Stimulated activated CD4-positive, alpha-beta T cell treated with anti-CD3 and anti-CD28 coated beads, Interleukin-2, amount 100 ng/mL, for 4 hours (primary cell): ENCODE measurements around the gene PDE1A.

ENCODE experiments used
- DNase-seq: peaks from one replicate; pipeline ENCODE4 v3.0.0-alpha.2; 2020; ENCODE audit warnings: low read depth

The PDE1A gene

GRCh38 chr2:182426918-182427240, at the start of gene PDE1A:
TSS of gene PDE1A (minus strand) at chr2:182427036.
- DNase-seq = no peak

DNA sequence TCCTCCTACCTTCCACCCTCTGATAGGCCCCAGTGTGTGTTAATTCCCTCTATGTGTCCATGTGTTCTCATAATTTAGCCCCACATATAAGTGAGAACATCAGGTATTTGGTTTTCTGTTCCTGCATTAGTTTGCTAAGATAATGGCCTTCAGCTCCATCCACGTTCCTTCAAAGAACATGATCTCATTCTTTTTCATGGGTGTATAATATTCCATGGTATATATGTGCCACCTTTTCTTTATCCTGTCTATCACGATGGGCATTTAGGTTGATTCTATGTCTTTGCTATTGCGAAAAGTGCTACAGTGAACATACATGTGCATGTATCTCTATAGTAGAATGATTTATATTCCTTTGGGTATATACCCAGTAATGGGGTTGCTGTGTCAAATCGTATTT, 46.8 kb upstream of the PDE1A start:
- no peak for DNase-seq

- no peak for DNase-seq
Observed at GRCh38 chr2:182463760-182464159, 36.9 kb upstream of the PDE1A start.

- DNase-seq = no peak
Observed at GRCh38 chr2:182456784-182457183, 29.9 kb upstream of the PDE1A start.

DNA sequence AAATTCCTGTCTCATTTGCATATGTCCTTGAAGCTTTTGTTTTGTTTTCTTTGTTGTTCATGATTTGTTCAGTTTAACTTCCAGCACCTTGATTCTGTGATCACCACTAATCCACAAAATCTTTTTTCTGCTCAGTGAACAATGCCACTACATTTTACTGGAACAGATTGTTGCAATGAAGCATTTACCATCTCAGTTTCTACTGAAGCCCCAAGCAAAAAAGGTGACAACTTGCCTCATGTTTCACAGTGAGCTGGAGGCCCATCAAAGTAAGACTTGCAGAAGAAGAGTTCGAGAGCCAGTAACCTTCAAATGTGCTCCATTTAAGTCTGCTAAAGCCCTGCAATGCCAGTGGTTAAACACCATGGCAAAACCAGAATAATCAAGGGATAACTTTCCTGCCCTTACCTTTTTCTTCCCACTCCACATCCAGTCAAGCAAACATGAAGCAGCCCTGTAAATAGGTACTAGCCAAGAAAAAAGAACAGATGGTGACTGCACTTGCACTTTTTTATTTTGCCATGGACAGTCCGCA, 25.7 kb upstream of the PDE1A start:
- no peak for DNase-seq

DNA sequence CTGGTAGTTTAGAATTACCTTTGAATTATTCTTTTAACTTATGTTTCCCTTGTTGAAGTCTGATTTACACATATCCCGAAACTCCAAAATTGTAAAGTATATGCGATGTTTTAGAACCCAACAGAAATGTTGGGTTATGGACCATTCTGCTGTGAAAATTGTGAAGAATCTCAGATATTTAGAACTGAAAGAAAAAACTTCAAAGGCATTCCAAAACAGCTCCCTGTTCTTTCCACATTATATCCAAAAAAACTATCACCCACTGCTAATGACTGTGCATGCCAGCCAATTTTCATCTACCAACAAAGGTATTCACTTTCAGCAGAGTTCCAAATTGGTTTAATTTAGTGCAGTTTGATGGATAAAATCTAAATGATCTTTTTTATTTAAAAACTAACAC, 21.5 kb upstream of the PDE1A start:
- no peak for DNase-seq

DNA sequence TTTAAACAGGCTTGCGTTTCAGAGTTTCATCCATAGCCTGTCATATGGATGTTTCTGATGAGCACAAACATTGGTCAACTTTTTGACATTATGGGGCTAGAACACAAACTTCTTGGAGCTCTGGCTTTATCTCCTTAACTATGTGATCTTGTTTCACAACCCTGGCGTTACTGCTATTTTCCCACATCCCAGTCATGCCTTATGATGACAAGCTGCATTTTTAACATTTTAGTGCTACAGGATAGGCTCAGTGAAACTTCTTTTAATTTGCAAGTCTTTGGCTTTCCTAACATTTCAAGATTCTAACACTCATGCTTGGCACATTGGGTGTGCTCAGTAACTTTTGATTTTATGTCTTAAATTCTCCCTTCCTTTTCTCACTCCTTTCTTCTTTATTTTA, 21.0 kb upstream of the PDE1A start:
- DNase-seq = no peak

- DNase-seq = no peak
Observed at GRCh38 chr2:182447163-182447562, 20.3 kb upstream of the PDE1A start.

DNA sequence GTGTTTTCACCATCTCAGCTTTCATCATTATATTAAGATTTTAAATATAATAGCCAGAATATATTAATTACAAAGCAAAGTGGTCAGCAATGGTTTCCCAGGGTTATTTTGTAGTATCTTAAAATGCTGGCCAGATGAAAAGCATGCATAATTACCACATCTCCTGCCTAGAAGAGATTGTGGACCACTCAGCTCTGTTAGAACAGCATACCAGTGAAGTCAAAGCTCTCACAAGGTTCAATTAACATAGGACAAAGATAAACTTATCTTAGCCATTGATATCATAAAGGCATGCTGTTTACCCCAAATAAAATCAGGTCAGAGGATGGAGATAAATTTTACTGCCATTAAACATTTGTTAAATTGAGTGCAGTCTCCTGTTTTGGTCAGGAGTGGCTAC, 19.3 kb upstream of the PDE1A start:
- DNase-seq = no peak

GRCh38 chr2:182445391-182445965, 18.6 kb upstream of the PDE1A start:
- no peak for DNase-seq

- DNase-seq = no peak
Observed at GRCh38 chr2:182444806-182445205, 18.0 kb upstream of the PDE1A start.

GRCh38 chr2:182444170-182444569, 17.3 kb upstream of the PDE1A start:
- DNase-seq = no peak

DNA sequence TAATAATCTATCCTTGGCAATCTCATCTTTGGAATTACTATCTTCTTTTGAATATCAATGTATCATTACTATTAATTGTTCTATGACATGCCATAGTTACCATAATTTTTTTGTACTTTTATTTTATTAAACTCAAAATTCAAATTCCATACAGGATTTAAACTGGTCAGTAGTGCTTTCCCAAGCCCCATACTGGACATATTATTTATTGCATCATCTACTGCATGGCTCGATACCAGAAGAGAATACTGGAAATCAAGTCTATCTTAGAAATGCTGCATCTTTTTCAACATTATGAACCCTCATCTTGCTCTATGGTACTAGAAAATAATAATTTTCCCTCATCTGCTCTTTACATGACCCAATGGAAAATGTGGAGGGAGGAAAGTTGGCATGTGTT, 9.4 kb upstream of the PDE1A start:
- DNase-seq = no peak

- no peak for DNase-seq
Observed at GRCh38 chr2:182435754-182436153, 8.9 kb upstream of the PDE1A start.

- DNase-seq = no peak
Observed at GRCh38 chr2:182432051-182432450, 5.2 kb upstream of the PDE1A start.

DNA sequence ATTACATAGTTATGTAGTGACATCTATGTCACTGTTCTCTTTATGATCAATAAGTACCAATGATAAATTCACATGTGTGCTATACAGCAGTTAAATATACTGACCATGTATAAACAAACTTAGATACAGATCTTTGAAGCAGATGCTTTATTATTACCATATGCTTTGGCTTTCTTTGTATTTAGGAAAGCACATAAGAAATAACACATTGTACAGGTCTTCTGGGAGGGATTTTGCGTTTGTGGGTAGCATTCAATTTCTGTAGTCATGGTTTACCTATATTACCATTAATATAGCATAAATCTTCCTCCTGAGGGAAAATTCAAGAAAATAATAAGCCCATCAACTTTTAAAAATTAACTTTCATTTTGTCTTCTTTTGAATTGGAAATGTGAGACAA, 1.6 kb upstream of the PDE1A start:
- no peak for DNase-seq

- no peak for DNase-seq
Observed at GRCh38 chr2:182426082-182426917, 536 bp downstream of the PDE1A start.

GRCh38 chr2:182422864-182423263, 4.0 kb downstream of the PDE1A start:
- no peak for DNase-seq

GRCh38 chr2:182420669-182421068, 6.2 kb downstream of the PDE1A start:
- no peak for DNase-seq

DNA sequence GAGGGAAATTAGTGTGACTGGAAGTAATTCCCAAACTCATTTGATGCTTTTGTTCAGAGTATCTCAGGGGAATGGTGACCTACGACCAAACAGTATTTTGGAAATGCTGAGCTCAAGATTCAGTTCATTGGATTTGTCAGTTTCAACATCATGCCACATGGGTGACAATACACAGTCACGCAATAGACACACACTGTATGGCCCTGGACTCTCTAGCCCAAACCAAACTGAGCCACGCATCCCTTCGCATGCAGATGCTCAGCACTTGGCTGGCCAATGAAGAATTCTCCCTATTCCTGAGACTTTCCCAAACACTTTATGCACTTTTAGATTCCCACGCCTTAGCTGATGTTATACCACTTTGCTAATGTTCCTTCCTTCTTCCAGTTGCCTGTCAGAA, 10.0 kb downstream of the PDE1A start:
- DNase-seq = no peak

DNA sequence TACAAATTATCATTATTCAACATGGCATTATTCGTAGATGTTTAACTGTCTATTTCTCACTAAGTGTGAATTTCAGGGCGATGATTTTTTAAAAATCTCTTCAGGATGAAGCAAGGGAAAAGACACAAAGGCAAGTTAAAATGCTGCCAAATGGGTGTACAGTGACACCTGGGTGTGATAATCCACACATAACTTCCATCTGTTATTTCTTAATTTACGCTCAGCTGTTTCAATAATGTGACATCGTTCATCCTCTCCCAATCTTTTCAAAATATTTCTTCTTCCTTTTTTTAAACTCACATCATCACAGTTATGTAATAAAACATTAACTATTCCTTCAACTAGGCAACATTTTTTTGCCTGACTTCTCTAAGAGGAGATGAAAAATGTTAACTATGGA, 10.6 kb downstream of the PDE1A start:
- DNase-seq = no peak

GRCh38 chr2:182415771-182416170, 11.1 kb downstream of the PDE1A start:
- no peak for DNase-seq

DNA sequence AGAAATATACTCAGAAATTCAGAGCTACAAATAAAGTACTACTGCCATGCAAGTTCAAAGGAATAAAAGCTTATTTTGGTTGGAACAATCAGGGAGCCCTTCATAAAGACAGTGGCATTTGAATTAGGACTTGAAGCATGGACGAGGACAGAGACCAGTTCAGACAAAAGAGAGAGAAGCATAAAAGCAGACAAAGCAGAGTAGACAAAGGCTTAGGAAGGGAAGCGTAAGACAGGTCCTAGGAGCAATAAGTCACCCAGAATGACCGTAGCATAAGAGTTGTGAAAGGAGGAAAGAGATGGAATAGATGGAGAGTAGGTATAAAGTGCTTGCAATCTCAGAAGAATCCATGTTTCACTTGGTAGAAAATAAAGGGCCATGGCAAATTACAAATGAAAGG, 14.0 kb downstream of the PDE1A start:
- no peak for DNase-seq

GRCh38 chr2:182410120-182410519, 16.7 kb downstream of the PDE1A start:
- no peak for DNase-seq
